ENCODE data around the gene SLC41A3.

SLC41A3 gene

DNA sequence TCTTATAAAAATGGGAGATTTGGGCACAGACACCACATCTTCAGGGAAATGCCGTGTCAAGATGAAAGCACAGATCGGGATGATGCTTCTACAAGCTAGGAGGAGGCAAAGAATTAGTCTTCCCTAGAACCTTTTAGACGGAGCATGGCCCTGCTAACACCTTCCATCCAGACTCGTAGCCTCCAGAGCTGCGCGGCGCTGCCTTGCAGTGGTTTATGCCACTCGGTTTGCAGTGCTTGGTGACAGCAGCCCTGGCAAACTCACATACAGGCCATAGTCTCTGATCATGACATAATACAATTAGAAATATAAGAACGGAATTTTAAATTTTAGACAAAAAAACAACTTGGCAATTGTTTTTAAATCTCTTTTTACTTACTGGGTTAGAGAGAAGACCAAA is 37.1 kb upstream of the SLC41A3 start:
- in situ Hi-C loops (cut with MboI; ENCODE audit: low sequenced_read_pairs): no loop called here

DNA sequence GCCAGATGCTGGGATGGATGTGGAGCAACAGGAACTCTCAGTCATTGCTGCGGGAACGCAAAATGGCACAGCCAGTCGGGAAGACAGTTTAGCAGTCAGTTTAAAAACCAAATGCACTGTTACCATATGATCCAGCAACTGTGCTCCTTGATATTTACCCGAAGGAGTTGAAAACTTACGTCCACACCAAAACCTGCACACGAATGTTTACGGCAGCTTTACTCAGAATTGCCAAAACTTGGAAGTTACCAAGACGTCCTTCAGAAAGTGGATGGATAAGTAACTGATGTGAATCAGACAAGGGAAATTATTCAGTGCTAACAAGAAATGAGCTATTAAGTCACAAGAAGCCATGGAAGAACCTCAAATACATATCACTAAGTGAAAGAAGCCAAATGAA is 36.1 kb upstream of the SLC41A3 start:
- in situ Hi-C loops (cut with MboI; ENCODE audit: low sequenced_read_pairs): no loop called here

DNA sequence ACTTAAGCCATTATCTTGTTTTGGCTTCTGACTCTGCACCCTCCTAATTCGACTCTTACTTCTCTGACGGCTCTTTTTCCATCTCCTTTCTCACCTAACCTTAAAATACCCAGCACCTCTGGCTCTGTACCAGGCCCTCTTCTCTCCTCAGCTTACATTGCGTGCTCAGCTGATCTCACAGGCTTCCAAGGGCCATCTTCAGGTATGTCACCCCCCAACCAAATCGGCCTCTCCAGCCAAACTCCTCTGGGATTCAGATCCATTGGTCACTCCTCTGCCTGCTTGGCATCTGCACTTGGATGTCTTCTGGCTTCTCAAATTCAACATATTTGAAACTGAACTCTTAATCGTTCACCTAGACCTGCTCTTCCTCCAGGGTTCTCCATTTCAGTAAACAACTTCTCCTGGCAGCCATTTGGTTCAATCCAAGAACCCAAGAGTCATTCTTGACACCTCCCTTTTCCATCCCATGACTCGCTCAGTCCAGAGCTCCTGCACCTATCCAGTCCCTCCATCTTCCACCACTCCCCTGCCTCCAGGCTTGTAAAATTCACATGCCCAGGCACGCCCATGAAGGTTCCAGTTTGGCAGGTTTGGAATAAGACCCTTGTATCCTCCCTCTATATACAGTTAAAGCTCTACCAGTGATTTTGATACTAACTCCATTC is 35.2 kb upstream of the SLC41A3 start:
- in situ Hi-C loops (cut with MboI; ENCODE audit: low sequenced_read_pairs): no loop called here

DNA sequence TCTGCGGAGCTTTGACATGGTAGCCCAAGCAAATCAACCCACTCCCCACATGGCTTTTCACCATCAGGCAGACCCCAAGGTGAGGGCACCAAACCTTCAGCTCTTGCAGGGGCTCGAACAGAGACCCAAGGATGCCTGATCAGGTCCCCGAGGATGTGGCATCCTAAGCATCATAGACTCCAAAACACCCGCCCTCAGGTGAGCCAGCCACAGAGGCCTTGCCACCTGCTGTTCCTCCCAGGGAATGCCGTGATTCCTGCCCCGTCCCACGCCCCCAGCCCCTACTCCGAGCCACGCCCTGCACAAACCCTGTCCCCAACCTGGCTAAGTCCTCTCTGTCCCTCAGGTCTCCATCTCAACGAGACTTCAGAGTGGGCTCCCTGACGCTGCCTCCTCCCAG is 34.7 kb upstream of the SLC41A3 start:
- in situ Hi-C loops (cut with MboI; ENCODE audit: low sequenced_read_pairs): no loop called here

GRCh38 chr3:126117786-126118185 is 33.9 kb upstream of the SLC41A3 start:
- in situ Hi-C loops (cut with MboI; ENCODE audit: low sequenced_read_pairs): no loop called here

DNA sequence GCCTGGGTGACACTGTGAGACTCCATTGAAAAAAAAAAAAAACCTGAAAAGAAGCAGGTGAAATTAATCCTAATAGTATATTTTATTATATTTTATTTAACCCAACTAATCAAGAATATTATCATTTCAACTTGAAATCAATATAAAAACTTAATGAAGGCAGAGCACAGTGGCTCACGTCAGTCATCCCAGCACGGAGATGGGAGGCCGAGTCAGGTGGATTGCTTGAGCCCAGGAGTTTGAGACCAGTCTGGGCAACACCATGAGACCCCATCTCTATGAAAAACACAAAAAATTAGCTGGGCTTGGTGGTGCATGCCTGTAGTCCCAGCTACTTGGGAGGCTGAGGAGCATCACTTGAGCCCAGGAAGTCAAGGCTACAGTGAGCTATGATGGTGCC is 33.3 kb upstream of the SLC41A3 start:
- in situ Hi-C loops (cut with MboI; ENCODE audit: low sequenced_read_pairs): no loop called here

DNA sequence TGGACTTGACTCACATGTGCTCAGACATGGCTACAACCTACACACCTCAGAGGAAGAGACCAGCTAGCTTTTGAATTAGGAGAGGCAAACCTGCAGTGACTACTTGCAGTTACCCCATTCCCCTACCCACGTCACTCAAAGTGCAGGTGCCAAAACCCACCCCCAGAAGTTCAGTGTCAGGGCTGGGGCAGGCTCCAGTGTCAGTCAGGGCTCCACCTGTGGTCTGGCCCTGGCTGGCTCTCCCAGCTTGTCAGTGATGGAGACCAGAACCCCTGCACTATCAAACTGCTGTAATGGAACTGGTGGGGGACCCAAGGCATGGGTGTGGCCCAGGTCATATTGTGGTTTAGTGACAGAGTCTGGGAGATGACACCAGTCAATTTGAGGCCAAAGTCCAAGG is 32.6 kb upstream of the SLC41A3 start:
- in situ Hi-C loops (cut with MboI; ENCODE audit: low sequenced_read_pairs): no loop called here

DNA sequence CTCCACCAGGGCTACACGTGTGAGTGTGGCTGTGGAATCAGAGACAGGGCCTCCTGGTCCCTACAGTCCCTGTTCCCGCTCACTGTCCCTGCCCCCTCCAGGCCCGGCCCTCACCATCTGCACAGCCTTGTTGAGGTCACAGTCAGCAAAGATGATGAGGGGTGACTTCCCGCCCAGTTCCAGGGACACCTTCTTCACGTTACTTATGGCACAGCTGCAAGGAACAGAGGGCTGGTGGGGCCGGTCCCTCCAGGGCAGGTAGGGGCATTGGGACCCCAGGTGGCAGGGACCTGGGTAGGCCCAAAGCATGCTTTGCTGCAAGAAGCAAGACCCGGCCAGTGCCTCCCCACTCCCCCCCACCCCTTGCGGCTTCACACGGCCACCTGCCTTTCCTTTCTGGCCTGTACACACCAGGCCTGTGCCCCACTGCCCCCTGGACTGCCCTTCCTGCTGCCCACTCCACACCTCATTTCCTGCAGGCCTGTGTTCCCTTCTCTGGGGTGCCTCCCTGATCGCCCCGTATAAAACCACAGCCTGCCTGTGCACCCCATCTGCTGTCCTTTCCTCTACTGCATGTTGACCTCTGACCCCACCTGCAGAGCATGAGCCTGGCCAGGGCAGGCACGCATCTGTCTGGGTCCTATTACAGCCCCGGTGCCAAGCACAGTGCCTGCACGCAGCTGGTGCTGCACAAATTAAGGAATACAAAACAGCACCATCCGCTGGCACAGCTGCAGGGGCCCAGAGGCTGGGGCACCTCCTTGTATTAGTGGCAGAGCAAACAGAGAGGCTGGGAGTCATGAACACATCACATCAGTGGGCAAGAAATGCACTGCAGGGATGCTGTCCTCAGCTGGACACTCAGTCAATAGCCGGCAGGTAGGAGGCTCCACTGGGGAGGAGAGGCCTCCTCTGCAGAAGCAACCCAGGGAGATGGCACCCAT is 30.8 kb upstream of the SLC41A3 start:
- in situ Hi-C loops (cut with MboI; ENCODE audit: low sequenced_read_pairs): no loop called here

DNA sequence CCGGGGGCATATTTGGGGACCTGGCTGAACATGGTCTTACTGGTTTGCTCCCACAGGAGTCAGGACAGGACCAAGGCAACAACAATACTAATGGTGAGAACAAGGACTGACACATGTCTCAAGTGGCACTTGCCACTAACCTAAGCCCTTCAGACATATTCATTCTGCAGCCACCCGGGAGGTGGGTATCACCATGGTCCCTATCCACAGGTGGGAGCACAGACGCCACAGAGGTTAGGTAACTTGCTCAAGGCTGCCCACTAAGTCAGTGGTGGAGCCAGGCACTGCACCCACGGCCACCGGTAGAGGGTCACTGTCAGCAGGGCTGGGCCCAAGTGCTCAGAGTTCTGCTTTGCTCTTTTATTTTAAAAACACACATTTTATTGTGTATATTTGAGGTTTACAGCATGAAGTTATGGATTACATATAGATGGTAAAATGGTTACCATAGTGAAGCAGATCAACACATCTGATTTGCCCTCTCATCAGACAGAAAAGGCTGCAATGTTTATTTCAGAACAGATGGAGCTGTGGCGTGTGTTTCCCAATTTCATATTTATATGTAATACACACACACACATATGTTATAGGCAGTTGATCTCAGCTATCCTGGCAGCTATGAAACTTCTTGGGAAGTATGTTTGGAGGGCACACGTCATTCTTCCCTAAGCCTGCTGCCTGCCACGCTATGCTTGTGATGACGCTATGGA is 30.0 kb upstream of the SLC41A3 start:
- in situ Hi-C loops (cut with MboI; ENCODE audit: low sequenced_read_pairs): no loop called here

GRCh38 chr3:126113238-126113555 is 29.3 kb upstream of the SLC41A3 start:
- in situ Hi-C loops (cut with MboI; ENCODE audit: low sequenced_read_pairs): no loop called here

- in situ Hi-C loops (cut with MboI; ENCODE audit: low sequenced_read_pairs): no loop called here
Measured at GRCh38 chr3:126112531-126113237, 28.8 kb upstream of the SLC41A3 start.

- in situ Hi-C loops (cut with MboI; ENCODE audit: low sequenced_read_pairs): no loop called here
Measured at GRCh38 chr3:126111566-126112475, 27.9 kb upstream of the SLC41A3 start.

- in situ Hi-C loops (cut with MboI; ENCODE audit: low sequenced_read_pairs): no loop called here
Measured at GRCh38 chr3:126111126-126111551, 27.2 kb upstream of the SLC41A3 start.

GRCh38 chr3:126110431-126111125 is 26.7 kb upstream of the SLC41A3 start:
- in situ Hi-C loops (cut with MboI; ENCODE audit: low sequenced_read_pairs): no loop called here

- in situ Hi-C loops (cut with MboI; ENCODE audit: low sequenced_read_pairs): no loop called here
Measured at GRCh38 chr3:126109880-126110235, 25.9 kb upstream of the SLC41A3 start.

- in situ Hi-C loops (cut with MboI; ENCODE audit: low sequenced_read_pairs): no loop called here
Measured at GRCh38 chr3:126109146-126109879, 25.4 kb upstream of the SLC41A3 start.

- in situ Hi-C loops (cut with MboI; ENCODE audit: low sequenced_read_pairs): no loop called here
Measured at GRCh38 chr3:126108676-126109050, 24.7 kb upstream of the SLC41A3 start.

DNA sequence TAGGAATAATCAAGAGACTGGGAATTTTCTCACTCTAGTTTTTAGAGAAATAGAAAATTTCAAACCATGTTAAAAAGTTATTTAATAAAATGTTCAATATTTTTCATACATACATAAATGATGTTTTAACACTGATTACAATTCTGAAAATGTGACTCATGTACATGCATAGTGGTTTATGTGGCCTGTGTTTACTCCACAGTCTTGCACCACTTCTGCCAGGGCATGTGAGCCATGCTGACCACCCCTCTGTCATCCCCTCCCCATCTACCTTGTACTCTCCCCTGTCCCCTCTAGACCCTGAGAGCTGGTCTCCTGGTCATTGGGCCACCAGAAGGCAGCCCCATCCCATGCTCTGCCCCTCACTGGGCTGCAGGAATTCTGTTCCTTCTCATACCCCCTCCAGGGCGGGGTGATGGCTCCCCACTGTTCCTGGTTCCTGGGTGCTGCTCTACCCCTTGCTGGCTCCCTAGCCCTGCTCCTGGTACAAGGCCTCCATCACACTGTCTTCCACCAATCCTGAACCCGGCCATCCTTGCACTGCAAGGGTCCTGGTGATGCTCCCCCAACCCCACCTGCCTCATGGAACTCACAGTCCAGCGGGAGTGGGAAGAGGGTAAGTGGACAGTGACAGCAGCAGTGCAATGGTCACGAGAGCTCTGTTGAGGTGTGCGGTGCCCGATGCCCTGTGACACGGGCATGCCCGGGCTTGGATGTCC is 24.2 kb upstream of the SLC41A3 start:
- in situ Hi-C loops (cut with MboI; ENCODE audit: low sequenced_read_pairs): no loop called here

Measured in HL-60/S4 treated with phorbol 12-myristate 13-acetate at 8.2 ng/mL for 4 days and 3 days (cell line).